HG02610 (cell line): ENCODE data around the gene APOBEC3C.
"Not testable (repeated sequence)": the region's sequence is repeated elsewhere in the genome, so short reads cannot be mapped to it uniquely, and the experiment has no call there.

Source experiments
- ATAC-seq: cut with Tn5 transposase; IDR thresholded peaks from one replicate; pipeline ENCODE4 v1.9.1; 2021; ENCODE audit warnings: mild to moderate bottlenecking, moderate library complexity; ENCODE audit not compliant: unreplicated experiment

APOBEC3C gene

DNA sequence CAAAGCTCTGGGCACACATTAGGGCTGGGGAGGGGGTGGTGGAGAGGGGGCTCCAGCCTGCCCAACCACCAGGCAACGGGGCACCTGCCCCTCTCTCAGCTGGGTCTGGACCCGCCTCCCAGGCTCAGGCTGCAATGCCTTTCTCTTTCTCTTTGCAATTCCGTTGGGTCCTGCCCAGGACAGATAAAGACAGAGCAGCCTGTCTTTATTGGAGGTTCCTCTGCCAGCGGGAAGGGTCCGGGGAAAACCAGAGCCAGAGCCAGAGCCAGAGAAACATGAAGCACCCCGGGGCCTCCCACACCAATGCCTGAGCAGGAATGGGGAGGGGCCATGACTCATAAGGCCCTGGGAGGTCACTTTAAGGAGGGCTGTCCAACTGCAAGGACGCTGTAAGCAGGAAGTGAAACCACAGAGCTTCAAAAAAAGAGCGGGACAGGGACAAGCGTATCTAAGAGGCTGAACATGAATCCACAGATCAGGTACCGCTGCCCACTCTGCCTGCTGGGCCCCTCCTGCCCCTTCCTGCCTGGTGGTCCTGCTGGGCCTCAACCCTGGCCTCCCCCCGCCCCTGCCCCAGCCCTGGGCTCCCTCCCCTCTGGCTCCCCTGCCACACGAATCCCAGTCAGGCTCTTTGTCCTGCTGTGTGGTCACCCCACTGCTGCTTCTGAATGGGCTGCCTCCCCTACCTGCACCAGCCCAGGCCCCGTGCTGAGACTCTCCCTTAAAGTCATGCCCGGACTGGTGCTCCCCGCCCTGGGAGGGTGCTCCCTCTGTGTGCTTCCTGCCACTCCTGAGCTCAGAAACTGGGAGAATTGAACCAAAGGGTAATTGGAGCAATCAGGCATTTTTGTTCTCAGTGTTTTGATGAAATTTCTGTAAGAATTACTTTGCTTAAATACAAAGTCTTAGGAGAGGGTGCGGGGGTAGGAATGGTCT, 31.8 kb upstream of the APOBEC3C start, which contains the start of gene APOBEC3B:
Gene APOBEC3B (plus strand): TSS at position 356 of the 936 bp plus-strand sequence. CDS start 107 bp downstream, at position 463.
- ATAC-seq: peak; percentile 60

DNA sequence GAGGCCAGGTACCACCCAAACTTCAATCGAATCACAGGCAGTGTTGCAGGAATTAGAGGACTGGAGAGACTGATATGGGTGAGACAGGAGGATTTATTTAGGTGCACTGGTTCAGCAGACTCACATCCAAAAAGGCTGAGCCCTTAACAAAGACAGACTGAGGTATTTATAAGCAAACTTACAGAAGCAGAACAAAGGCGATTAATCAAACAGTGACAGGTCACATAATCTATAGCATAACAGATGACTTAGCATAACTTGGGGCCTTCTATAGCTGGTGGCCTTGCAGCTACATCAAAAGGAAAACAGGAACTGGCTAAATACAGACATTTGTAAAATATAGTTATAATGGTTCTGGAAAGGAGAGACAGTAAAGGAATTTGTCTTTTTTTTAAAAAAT, 29.8 kb upstream of the APOBEC3C start:
- no peak for ATAC-seq

DNA sequence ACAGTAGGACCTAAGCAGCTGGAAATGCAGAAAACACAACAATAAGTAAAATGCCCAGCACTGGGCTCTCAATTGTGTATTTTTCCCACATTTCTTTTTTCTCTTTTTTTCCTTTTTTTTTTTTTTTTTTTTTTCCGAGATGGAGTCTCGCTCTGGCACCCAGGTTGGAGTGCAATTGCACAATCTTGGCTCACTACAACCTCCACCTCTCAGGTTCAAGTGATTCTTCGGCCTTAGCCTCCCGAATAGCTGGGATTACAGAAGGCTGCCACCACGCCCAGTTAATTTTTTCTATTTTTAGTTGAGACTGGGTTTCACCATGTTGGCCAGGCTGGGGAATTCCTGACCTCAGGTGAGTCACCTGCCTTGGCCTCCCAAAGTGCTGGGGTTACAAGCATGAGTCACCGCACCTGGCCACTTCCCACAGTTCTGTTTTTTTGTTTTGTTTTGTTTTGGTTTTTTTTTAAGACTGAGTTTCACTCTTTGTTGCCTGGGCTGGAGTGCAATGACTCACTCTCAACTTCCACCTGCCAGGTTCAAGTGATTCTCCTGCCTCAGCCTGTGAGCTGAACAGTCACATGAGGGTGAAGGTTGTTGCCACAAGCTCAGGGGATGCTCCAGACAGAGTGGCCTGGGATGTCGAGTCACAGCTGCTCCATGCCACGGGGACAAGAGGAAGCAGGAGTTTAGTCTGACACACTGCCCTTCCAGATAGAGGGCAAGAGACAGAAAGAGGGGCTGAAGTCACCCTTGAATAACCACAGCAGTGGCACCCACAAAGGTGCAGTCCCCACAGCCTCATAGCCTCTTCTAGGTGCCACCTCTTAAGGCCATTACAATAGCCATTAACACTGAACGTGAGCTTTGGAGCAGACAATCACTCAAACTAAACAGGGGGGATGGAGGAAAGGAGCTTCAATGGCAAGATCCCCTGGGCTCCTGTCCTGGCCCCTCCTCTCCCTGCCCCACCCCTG, 29.0 kb upstream of the APOBEC3C start:
- ATAC-seq: peak; percentile 72

- ATAC-seq: no peak
These were observed 27.4 kb upstream of the APOBEC3C start for GRCh38 chr22:38986629-38987028.

DNA sequence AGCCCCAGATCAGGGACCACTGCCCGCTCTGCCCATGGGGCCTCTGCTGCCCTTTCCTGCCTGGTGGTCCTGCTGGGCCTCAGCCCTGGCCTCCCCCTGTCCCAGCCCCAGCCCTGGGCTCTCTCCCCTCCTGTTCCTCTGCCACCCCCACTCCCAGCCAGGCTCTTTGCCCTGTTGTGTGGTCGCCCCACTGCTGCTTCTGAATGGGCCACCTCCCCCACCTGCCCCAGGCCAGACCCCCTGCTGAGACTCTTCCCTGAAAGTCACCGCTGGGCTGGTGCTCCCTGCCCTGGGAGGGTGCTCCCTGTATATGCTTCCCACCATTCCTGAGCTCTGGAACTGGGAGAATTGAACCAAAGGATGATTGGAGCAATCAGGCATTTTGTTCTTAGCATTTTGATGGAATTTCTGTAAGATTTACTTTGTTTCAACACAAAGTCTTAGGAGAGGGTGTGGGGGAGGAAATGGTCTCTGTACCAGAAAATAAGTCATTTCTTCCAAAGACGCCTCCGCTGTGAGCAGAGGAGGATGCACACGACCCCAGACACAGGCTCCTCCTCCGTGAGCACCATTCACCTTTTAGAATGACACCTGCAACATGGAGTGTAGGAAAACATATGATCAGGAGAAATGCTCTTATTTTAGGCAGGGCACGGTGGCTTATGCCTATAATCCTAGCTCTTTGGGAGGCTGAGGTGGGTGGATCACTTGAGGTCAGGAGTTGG, 26.7 kb upstream of the APOBEC3C start:
- no peak for ATAC-seq

GRCh38 chr22:38989466-38989865, 24.6 kb upstream of the APOBEC3C start:
- no peak for ATAC-seq

DNA sequence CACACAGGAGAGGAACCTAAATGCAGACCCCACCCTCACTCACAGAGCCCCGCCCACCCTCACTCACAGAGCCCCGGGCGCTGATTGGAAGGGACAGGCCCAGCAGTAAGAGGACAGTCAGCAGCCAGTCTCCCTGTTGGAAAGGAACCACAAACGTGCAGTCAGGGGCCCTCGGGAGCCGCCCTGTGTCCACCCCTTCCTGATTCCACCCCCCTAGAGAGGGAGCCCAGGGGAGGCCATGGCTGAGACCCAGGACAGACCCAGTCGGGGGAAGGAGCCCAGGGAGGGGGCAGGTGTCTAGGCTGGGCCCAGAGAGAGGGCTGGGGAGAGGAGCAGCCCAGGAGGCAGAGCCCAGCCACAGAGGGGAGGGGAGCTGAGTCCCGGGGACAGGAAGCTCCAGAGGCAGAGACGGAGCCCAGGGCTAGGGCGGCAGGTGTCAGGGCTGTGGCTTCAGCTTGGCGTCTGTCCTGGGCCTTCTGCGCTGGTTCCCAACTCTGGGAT, 21.1 kb upstream of the APOBEC3C start:
- ATAC-seq: not testable (repeated sequence)

DNA sequence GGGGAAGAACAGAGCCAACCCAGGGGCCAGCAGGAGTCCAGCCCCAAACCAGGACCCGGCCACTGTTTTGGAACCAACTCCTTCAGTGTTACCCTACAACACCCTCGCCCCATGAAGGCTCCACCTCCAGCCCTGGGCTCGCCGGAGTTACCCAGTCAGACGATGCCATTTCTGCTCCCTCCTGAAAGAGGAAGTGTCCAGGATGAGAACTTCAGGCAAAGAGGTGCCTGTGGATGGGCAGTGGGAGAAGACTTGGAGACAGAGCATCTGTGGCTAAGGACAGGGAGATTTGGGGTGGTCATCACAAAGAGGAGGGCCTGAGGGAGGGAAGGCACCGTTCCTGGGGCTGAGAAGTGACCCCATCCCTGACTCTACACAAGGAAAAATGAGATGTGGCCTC, 18.0 kb upstream of the APOBEC3C start:
- ATAC-seq: no peak

DNA sequence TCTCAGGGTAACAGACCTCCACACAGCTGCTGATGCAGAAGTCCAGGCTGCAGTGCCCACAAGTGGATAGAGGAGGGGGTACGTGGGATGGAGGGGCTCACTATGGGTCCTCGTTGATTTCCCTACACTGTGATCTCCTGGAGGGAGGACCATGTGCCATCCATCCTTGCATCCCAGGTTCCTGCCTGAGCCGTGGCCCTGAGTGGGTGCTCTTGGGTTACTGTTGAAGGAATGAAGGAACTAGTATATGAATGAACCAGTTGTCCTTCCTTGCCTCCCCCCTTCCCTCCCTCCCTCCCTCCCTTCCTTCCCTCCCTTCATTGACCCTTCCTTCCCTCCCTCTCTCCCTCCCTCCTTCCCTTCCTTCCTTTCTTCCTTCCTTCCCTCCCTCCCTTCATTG, 16.5 kb upstream of the APOBEC3C start:
- no peak for ATAC-seq

GRCh38 chr22:39003165-39003638, 10.9 kb upstream of the APOBEC3C start:
- ATAC-seq: peak; percentile 61

DNA sequence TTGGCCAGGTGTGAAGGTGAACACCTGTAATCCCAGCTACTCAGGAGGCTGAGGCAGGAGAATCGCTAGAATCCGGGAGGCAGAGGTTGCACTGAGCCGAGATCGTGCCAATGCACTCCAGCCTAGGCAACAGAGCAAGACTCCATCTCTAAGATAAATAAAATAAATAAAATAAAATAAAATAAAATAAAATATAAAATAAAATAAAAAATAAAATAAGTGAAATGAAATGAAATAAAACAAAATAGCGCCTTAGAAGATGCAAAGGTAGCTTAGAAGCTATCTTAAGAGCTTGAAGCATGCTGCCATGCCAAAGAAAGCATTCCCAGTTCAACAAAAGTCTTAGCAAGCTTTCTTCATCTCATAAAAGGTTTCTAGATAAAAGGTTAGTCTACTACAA, 6.9 kb upstream of the APOBEC3C start:
- ATAC-seq: no peak

GRCh38 chr22:39008271-39008850, 5.7 kb upstream of the APOBEC3C start:
- ATAC-seq: not testable (repeated sequence)

DNA sequence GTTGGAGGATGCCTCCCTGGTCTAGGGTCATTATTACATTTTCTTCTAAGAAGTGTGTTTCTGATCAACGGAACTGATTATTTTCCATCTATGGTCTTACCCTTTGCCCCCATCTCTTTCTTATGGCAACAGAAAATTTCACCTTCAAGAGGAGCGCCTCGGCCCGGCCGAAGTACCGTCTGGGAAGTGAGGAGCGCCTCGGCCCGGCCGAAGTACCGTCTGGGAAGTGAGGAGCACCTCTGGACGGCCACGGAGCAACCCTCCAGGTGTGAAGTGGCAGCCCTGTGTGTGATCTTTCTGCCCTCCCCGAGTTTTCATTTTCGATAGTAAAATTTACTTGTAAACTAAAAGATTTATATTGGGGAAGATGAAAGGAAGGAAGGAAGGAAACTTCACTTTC, 3.1 kb upstream of the APOBEC3C start:
- no peak for ATAC-seq

DNA sequence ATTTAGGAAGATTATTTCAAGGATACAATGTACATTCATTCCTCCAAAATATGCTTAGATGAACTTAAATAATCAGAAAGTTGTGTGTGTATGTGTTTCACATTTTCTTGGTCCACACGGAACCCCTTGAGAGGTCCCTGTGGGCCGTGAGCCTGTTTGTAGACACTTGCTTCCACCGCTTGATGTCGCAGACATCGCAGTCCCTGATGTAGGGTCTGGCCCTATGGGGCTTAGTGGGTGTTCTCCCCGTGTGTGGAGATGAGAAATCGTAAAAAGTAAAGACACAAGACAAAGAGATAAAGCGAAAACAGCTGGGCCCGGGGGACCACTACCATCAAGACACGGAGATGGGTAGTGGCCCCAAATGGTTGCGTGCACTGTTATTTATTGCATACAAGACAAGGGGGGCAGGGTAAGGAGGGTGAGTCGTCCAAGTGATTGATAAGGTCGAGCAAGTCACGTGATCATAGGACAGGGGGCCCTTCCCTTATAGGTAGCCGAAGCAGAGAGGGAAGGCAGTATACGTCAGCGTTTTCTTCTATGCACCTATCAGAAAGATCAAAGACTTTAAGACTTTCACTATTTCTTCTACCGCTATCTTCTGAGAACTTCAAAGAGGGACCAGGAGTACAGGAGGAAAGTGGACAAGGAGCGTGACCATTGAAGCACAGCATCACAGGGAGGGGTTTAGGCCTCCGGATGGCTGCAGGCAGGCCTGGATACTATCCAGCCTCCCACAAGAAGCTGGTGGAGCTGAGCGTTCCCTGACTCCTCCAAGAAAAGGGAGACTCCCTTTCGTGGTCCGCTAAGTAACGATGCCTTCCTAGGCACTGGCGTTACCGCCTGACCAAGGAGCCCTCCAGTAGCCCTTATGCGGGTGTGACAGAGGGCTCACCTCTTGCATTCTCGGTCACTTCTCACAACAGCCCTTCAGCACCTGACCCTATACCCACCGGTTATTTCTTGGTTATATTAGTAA, 1.2 kb upstream of the APOBEC3C start:
- no peak for ATAC-seq

- ATAC-seq: not testable (repeated sequence)
These were observed 506 bp upstream of the APOBEC3C start for GRCh38 chr22:39013561-39013941.

DNA sequence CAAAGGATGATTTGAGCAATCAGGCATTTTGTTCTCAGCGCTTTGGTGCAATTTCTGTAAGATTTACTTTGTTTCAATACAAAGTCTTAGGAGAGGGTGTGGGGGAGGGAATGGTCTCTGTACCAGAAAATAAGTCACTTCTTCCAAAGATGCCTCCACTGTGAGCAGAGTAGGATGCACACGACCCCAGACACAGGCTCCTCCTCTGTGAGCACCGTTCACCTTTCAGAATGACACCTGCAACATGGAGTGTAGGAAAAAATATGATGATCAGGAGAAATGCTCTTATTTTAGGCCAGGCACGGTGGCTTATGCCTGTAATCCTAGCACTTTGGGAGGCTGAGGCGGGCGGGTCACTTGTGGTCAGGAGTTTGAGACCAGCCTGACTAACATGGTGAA, 665 bp downstream of the APOBEC3C start:
- not testable (repeated sequence) for ATAC-seq

GRCh38 chr22:39016592-39016991, 2.5 kb downstream of the APOBEC3C start:
- no peak for ATAC-seq

DNA sequence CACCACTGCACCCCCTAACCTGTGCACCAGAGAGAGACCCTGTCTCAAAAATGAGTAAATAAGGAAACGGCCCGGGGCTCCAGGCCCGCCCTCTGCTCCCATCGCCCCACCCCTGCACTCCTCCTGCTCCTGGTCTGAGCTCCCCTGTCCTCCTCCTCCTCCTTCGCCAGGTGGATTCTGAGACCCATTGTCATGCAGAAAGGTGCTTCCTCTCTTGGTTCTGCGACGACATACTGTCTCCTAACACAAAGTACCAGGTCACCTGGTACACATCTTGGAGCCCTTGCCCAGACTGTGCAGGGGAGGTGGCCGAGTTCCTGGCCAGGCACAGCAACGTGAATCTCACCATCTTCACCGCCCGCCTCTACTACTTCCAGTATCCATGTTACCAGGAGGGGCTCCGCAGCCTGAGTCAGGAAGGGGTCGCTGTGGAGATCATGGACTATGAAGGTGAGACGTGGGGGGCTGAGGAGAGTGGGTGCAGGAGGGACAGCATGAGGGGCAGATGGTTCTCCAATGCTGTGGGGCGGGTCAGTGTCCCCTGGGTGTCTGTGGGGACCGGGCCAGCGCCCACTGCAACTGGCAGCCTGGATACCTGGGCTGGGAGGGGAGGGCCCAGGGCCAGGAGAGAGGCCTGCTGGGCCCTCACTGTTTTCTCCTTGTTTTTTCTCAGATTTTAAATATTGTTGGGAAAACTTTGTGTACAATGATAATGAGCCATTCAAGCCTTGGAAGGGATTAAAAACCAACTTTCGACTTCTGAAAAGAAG, 3.7 kb downstream of the APOBEC3C start:
- ATAC-seq: no peak
